PC-3 (cell line): Measurements from ENCODE around the gene PARP3. TPM values are rescaled to one million over a fixed set of nuclear protein-coding genes. Genes with fewer than 3 reads are reported as not detected.

ENCODE experiments used
- ATAC-seq: fragments of 200-7000 bp; cut with Tn5 transposase; 2 replicates; pipeline ENCODE4 v1.9.1; 2020; ENCODE audit warnings: mild to moderate bottlenecking, moderate library complexity
- BruUV-seq: library from RNA; stranded (reverse); fragments of 400-500 nt; replicated peaks from 2 replicates; lab custom pipeline; 2021; lab: Mats Ljungman, UMichigan
- CTCF ChIA-PET: fragments of 300-600 bp; sonication (Branson Sonifier 250); formaldehyde crosslinking; loops from one replicate; lab custom pipeline; 2022; ENCODE audit warnings: antibody characterized with exemption; lab: Charles Lee
- POLR2A ChIA-PET: fragments of 300-600 bp; sonication (Branson Sonifier 250); formaldehyde crosslinking; loops from one replicate; lab custom pipeline; 2022; ENCODE audit warnings: antibody characterized with exemption; ENCODE audit not compliant: unreplicated experiment; lab: Charles Lee
- DNase-seq: peaks from one replicate; pipeline ENCODE4 v3.0.0-alpha.2; 2015
- H2AFZ ChIP-seq: fragments of 300-600 bp; sonication (generic); 2 replicates; pipeline ENCODE4 v1.6.0; 2016; ENCODE audit warnings: antibody characterized with exemption, low read length
- H3F3A ChIP-seq: fragments of 300-600 bp; sonication (generic); one replicate; pipeline ENCODE4 v1.6.0; 2017; ENCODE audit warnings: antibody characterized with exemption, low read length, control low read depth, mild to moderate bottlenecking; ENCODE audit not compliant: unreplicated experiment
- H3K27ac ChIP-seq: fragments of 300-600 bp; sonication (generic); 2 replicates; pipeline ENCODE4 v1.5.1; 2016; ENCODE audit warnings: mild to moderate bottlenecking, low read length
- H3K27me3 ChIP-seq: fragments of 300-600 bp; sonication (generic); 2 replicates; pipeline ENCODE4 v1.6.1; 2016; ENCODE audit warnings: low read length, mixed read lengths
- H3K36me3 ChIP-seq: fragments of 300-600 bp; sonication (generic); 2 replicates; pipeline ENCODE4 v1.6.1; 2016; ENCODE audit warnings: low read depth, mixed run types, low read length, mixed read lengths
- H3K4me1 ChIP-seq: fragments of 300-600 bp; sonication (generic); 2 replicates; pipeline ENCODE4 v1.5.1; 2016; ENCODE audit warnings: low read length; ENCODE audit not compliant: insufficient read depth
- H3K4me2 ChIP-seq: fragments of 300-600 bp; sonication (generic); 2 replicates; pipeline ENCODE4 v1.6.0; 2016; ENCODE audit warnings: low read length
- H3K4me3 ChIP-seq: fragments of 300-600 bp; sonication (generic); 2 replicates; pipeline ENCODE4 v1.5.1; 2016; ENCODE audit warnings: mild to moderate bottlenecking, low read length, mixed read lengths
- H3K79me2 ChIP-seq: fragments of 300-600 bp; sonication (generic); 2 replicates; pipeline ENCODE4 v1.6.1; 2017; ENCODE audit warnings: low read length, mixed read lengths
- H3K9ac ChIP-seq: fragments of 300-600 bp; sonication (generic); 2 replicates; pipeline ENCODE4 v1.6.0; 2016; ENCODE audit warnings: mild to moderate bottlenecking, low read length
- H3K9me2 ChIP-seq: fragments of 300-600 bp; sonication (generic); replicated peaks from 2 replicates; pipeline ENCODE4 v1.6.1; 2016; ENCODE audit warnings: mixed run types, low read length, mixed read lengths
- H3K9me3 ChIP-seq: fragments of 300-600 bp; sonication (generic); 2 replicates; pipeline ENCODE4 v1.6.1; 2016; ENCODE audit warnings: low read length, mixed read lengths
- H4K20me1 ChIP-seq: fragments of 300-600 bp; sonication (generic); 2 replicates; pipeline ENCODE4 v1.6.1; 2016; ENCODE audit warnings: low read length, mixed read lengths
- CTCF ChIP-seq: fragments of 300-600 bp; sonication (generic); conservative IDR thresholded peaks from 2 replicates; pipeline ENCODE4 v1.5.1; 2017; ENCODE audit warnings: antibody characterized with exemption, low read depth, mild to moderate bottlenecking, low read length
- EZH2 ChIP-seq: fragments of 300-600 bp; sonication (generic); IDR thresholded peaks from one replicate; pipeline ENCODE4 v1.6.1; 2017; ENCODE audit warnings: antibody characterized with exemption, mild to moderate bottlenecking, low read length; ENCODE audit not compliant: unreplicated experiment
- EZH2phosphoT487 ChIP-seq: fragments of 300-600 bp; sonication (generic); IDR thresholded peaks from 2 replicates; pipeline ENCODE4 v1.6.1; 2018; ENCODE audit warnings: mild to moderate bottlenecking, antibody characterized with exemption, low read length, borderline replicate concordance
- intact Hi-C: fragments of 100-400 bp; cut with micrococcal nuclease; formaldehyde crosslinking; loops from 2 replicates; pipeline ENCODE4 v1.9.0; 2023
- total RNA-seq: library from RNA; depleted of rRNA; stranded (reverse); fragments of >200 nt; gene quantifications from 2 replicates; pipeline ENCODE4 v1.2.3, GENCODE V29; 2014

Gene PARP3
- total RNA-seq, 1 experiment from 2014 or later: 19.3 TPM

DNA sequence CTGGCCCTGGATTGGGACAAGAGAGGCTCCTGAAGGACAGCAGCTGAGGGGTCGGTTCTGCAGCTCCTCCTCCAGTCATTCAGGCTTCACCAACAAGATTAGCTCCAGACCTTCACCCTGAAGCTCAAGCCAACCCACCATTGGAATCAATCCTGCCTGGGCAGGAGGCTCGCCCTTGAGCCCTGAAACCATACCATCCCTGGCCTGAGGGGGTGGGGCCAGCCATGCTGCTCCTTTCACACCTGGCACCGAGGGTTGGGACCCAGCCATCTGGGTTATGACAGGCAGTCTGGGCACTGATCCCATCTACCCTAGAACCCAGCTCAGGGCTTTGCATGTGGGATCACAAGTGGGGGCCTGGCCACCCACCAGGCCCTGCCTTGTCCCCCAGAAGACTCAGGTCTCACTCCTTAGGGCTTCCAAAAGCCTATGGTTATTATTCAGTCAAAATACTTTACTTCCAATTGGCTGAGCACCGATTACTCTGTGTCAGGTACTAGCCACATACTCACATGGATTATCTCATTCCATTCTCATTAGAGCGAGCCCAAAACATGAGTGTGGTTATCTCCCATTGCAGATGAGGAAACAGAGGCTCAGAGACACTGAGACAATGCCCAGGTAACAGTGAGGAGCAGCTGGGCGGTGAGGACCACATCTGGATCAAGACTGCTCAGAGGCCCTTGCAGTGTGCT, 28.6 kb downstream of the PARP3 start:
- intact Hi-C loops: no loop called here
- no peak overlapping the region for H3K27ac ChIP-seq
- no peak for ATAC-seq
- H3K9me2 ChIP-seq: no peaks in the 10 kb centered on the region
- no peaks in the 10 kb centered on the region for H3K9me3 ChIP-seq
- no peak for DNase-seq
- BruUV-seq: no TSS peak
- H4K20me1 ChIP-seq: no peaks in the 10 kb centered on the region
- CTCF ChIA-PET: interaction anchor here (1.1 kb wide), 1 partner anchor 29 kb away, joined by 3 read pairs; the partner anchor contains the start of gene RRP9
- no peak overlapping the region for H3K9ac ChIP-seq
- TF ChIP-seq EZH2phosphoT487 (no peak), EZH2 (no peak), CTCF (no peak)
- no peaks in the 10 kb centered on the region for H3K36me3 ChIP-seq
- POLR2A ChIA-PET: no interaction called here
- no peak overlapping the region for H3K4me3 ChIP-seq
- no peaks in the 10 kb centered on the region for H3K27me3 ChIP-seq
- no peaks in the 10 kb centered on the region for H3F3A ChIP-seq
- peaks cover 36% of the 10 kb centered on the region for H3K79me2 ChIP-seq
- H3K4me1 ChIP-seq: peaks cover 33% of the 10 kb centered on the region
- no peak overlapping the region for H2AFZ ChIP-seq
- H3K4me2 ChIP-seq: no peak overlapping the region

DNA sequence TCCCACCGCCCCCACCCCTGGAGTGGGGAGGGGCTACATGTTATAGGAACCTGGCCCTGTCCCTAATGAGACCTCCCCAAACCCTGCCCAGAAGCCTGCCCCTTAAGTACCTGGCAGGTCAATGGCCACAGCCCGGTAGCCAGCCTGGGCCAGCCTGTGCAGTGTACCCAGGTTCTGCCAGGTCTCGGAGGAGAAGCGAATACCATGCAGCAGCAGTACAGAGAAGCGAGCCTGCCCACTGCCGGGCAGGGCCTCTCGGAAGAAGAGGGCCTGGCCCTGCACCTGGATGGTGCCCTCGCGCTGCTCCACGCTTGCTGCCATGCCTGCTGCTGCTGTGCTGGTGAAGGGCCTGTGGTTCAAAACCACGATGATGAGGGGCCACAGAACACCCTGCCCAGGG, 29.2 kb downstream of the PARP3 start:
- TF ChIP-seq CTCF (no peak), EZH2 (no peak), EZH2phosphoT487 (no peak)
- CTCF ChIA-PET: no interaction called here
- DNase-seq (no peak), ATAC-seq (no peak)
- peaks cover 36% of the 10 kb centered on the region for H3K79me2 ChIP-seq
- H3K9me3 ChIP-seq: no peaks in the 10 kb centered on the region
- H4K20me1 ChIP-seq: no peaks in the 10 kb centered on the region
- POLR2A ChIA-PET: no interaction called here
- H3K27me3 ChIP-seq: no peaks in the 10 kb centered on the region
- no TSS peak for BruUV-seq
- no peak overlapping the region for H2AFZ ChIP-seq
- no peak overlapping the region for H3K27ac ChIP-seq
- no peak overlapping the region for H3K9ac ChIP-seq
- H3F3A ChIP-seq: no peaks in the 10 kb centered on the region
- peaks cover 34% of the 10 kb centered on the region for H3K4me1 ChIP-seq
- H3K36me3 ChIP-seq: no peaks in the 10 kb centered on the region
- intact Hi-C loops: no loop called here
- H3K4me2 ChIP-seq: no peak overlapping the region
- H3K9me2 ChIP-seq: no peaks in the 10 kb centered on the region
- no peak overlapping the region for H3K4me3 ChIP-seq
